ENCODE results near the gene DMGDH. TPM values are rescaled to one million over a fixed set of nuclear protein-coding genes. Genes with fewer than 3 reads are reported as not detected.

DMGDH gene
- total and polyA plus RNA-seq, 10 of the 15 experiments (the other 5 are each of a cell fraction or from before 2014, with no cell fraction given): 0.22 to 1.5 (median 0.44) TPM; not detected in 3

DNA sequence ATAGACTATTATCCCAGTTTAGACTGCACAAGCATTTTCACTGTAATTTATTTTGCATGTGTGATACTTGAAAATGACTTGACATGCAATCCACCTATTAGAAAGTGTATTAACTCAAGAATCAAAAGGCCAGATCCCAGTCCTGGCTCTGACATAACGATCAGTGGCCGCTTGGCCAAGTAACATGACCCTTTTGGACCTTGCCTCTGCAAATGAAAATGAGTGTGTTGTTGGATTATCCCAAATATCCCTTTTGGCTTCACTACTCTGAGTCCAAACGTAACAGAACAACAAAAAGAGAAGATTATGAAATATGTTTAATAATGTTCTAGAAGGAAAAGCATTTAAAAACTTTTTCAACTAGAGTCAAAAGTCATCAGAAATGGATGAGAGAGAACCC, 19.0 kb downstream of the DMGDH start:
- in situ Hi-C loops (cut with MboI): no loop called here
- DNase-seq (ENCODE audit: low read depth, low spot score) (no peak), ATAC-seq (no peak), FAIRE-seq (no peak)
- Histone ChIP-seq H3K9me3 (replicated peaks; ENCODE audit: control insufficient read depth, insufficient read depth, low read length) (no peaks in the 10 kb centered on the region), H3K79me2 (ENCODE audit: control insufficient read depth, insufficient read depth, low read length) (no peaks in the 10 kb centered on the region), H3K4me3 (no peak overlapping the region), H3K27ac (ENCODE audit: control insufficient read depth, insufficient read depth) (no peak overlapping the region), H3K9ac (ENCODE audit: control insufficient read depth, insufficient read depth, low read length) (no peak overlapping the region), H3K36me3 (ENCODE audit: control insufficient read depth in 2 of 2, insufficient read depth in 2 of 2, low read length in 1 of 2) (no peaks in the 10 kb centered on the region), H3K4me2 (ENCODE audit: control insufficient read depth, insufficient read depth) (no peak overlapping the region), H2AFZ (ENCODE audit: control insufficient read depth, low read depth, low read length) (no peak overlapping the region), H4K20me1 (ENCODE audit: control insufficient read depth, insufficient read depth) (no peaks in the 10 kb centered on the region), H3K4me1 (ENCODE audit: control insufficient read depth, insufficient read depth, low read length) (no peaks in the 10 kb centered on the region), H3K27me3 (replicated peaks in 1 of 2; ENCODE audit: control insufficient read depth in 2 of 2, insufficient read depth in 2 of 2, low read length in 1 of 2) (peaks cover 0 to 2% of the 10 kb centered on the region in 2 experiments; a peak in 2 of 4 replicates)
- ChIA-PET POLR2A (no interaction called here), SMC1A (ENCODE audit: uncharacterized antibody, unreplicated experiment) (no interaction called here), RAD21 (ENCODE audit: unreplicated experiment) (no interaction called here), CTCF (no interaction called here)
- BruUV-seq (replicated peaks): no TSS peak
- intact Hi-C loops (cut with micrococcal nuclease; ENCODE audit: unreplicated experiment): no loop called here
- 33% methylated on average over 3 of the region's 3 CpGs for WGBS (ENCODE audit: insufficient coverage, insufficient replicate concordance, low lambda C conversion rate, missing lambda C conversion rate)
- TF ChIP-seq BCL11A (IDR thresholded peaks at IDR 0.05; ENCODE audit: low read depth, low read length): no peak
- TF ChIP-seq, protein P1, sequence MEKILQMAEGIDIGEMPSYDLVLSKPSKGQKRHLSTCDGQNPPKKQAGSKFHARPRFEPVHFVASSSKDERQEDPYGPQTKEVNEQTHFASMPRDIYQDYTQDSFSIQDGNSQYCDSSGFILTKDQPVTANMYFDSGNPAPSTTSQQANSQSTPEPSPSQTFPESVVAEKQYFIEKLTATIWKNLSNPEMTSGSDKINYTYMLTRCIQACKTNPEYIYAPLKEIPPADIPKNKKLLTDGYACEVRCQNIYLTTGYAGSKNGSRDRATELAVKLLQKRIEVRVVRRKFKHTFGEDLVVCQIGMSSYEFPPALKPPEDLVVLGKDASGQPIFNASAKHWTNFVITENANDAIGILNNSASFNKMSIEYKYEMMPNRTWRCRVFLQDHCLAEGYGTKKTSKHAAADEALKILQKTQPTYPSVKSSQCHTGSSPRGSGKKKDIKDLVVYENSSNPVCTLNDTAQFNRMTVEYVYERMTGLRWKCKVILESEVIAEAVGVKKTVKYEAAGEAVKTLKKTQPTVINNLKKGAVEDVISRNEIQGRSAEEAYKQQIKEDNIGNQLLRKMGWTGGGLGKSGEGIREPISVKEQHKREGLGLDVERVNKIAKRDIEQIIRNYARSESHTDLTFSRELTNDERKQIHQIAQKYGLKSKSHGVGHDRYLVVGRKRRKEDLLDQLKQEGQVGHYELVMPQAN (conservative IDR thresholded peaks at IDR 0.05): no peak
- no peak for TF ChIP-seq SMAD5 (IDR thresholded peaks at IDR 0.05; ENCODE audit: low read depth)
- TF ChIP-seq PAX8 (IDR thresholded peaks at IDR 0.05): no peak
- TF ChIP-seq ZSCAN29 (IDR thresholded peaks at IDR 0.05): no peak
- no peak for TF ChIP-seq PML (IDR thresholded peaks at IDR 0.05; ENCODE audit: low read length)
- no peak for TF ChIP-seq CHD4 (IDR thresholded peaks at IDR 0.05)
- TF ChIP-seq SIN3A (IDR thresholded peaks at IDR 0.05; ENCODE audit: low read depth, low read length): no peak
- TF ChIP-seq FOXM1 (IDR thresholded peaks at IDR 0.05; ENCODE audit: low read depth, low read length): no peak
- no peak for TF ChIP-seq ASH2L (IDR thresholded peaks at IDR 0.05; ENCODE audit: borderline replicate concordance, low read depth)
- TF ChIP-seq SPI1 (IDR thresholded peaks at IDR 0.05; ENCODE audit: borderline replicate concordance, insufficient read depth, low read depth, low read length): no peak
- no peak for TF ChIP-seq SMARCA5 (IDR thresholded peaks at IDR 0.05)
- TF ChIP-seq MAX (IDR thresholded peaks at IDR 0.05; ENCODE audit: low read depth, low read length): no peak
- no peak for TF ChIP-seq ZNF622 (IDR thresholded peaks at IDR 0.05)
- TF ChIP-seq, protein P2, sequence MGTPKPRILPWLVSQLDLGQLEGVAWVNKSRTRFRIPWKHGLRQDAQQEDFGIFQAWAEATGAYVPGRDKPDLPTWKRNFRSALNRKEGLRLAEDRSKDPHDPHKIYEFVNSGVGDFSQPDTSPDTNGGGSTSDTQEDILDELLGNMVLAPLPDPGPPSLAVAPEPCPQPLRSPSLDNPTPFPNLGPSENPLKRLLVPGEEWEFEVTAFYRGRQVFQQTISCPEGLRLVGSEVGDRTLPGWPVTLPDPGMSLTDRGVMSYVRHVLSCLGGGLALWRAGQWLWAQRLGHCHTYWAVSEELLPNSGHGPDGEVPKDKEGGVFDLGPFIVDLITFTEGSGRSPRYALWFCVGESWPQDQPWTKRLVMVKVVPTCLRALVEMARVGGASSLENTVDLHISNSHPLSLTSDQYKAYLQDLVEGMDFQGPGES (IDR thresholded peaks at IDR 0.05): no peak

All from GM12878 (cell line).